GM18907 (cell line): ENCODE data around the gene SGSH.
"Not testable (repeated sequence)": the region's sequence is repeated elsewhere in the genome, so short reads cannot be mapped to it uniquely, and the experiment has no call there.

Experiments used
- ATAC-seq: cut with Tn5 transposase; IDR thresholded peaks from one replicate; pipeline ENCODE4 v1.9.1; 2021; ENCODE audit warnings: mild to moderate bottlenecking, moderate library complexity; ENCODE audit not compliant: unreplicated experiment

SGSH gene

GRCh38 chr17:80253631-80254395 lies 33.7 kb upstream of the SGSH start:
- ATAC-seq = no peak

GRCh38 chr17:80252871-80253270 lies 32.7 kb upstream of the SGSH start:
- ATAC-seq = peak; percentile 58

- no peak for ATAC-seq
Observed at GRCh38 chr17:80251966-80252365, 31.8 kb upstream of the SGSH start.

- no peak for ATAC-seq
Observed at GRCh38 chr17:80248894-80249710, 29.0 kb upstream of the SGSH start.

- no peak for ATAC-seq
Observed at GRCh38 chr17:80248001-80248893, 28.1 kb upstream of the SGSH start.

- ATAC-seq = no peak
Observed at GRCh38 chr17:80247561-80247960, 27.4 kb upstream of the SGSH start.

- no peak for ATAC-seq
Observed at GRCh38 chr17:80246726-80247125, 26.6 kb upstream of the SGSH start.

- no peak for ATAC-seq
Observed at GRCh38 chr17:80246266-80246681, 26.1 kb upstream of the SGSH start.

- ATAC-seq = no peak
Observed at GRCh38 chr17:80245566-80246265, 25.6 kb upstream of the SGSH start.

- ATAC-seq = no peak
Observed at GRCh38 chr17:80244871-80245509, 24.9 kb upstream of the SGSH start.

- not testable (repeated sequence) for ATAC-seq
Observed at GRCh38 chr17:80244448-80244847, 24.3 kb upstream of the SGSH start.

GRCh38 chr17:80243526-80244433 lies 23.6 kb upstream of the SGSH start:
- no peak for ATAC-seq

GRCh38 chr17:80242505-80242904 lies 22.4 kb upstream of the SGSH start:
- no peak for ATAC-seq

GRCh38 chr17:80237386-80237785 lies 17.3 kb upstream of the SGSH start:
- ATAC-seq = no peak

GRCh38 chr17:80236911-80237310 lies 16.8 kb upstream of the SGSH start:
- no peak for ATAC-seq

GRCh38 chr17:80233202-80233601 lies 13.1 kb upstream of the SGSH start:
- ATAC-seq = no peak

- ATAC-seq = no peak
Observed at GRCh38 chr17:80232438-80232837, 12.3 kb upstream of the SGSH start.

GRCh38 chr17:80229011-80229410 lies 8.9 kb upstream of the SGSH start:
- no peak for ATAC-seq

GRCh38 chr17:80228477-80228876 lies 8.3 kb upstream of the SGSH start:
- no peak for ATAC-seq
